ENCODE data around the gene WBP2NL.
"Not testable (repeated sequence)": the region's sequence is repeated elsewhere in the genome, so short reads cannot be mapped to it uniquely, and the experiment has no call there.

The WBP2NL gene

DNA sequence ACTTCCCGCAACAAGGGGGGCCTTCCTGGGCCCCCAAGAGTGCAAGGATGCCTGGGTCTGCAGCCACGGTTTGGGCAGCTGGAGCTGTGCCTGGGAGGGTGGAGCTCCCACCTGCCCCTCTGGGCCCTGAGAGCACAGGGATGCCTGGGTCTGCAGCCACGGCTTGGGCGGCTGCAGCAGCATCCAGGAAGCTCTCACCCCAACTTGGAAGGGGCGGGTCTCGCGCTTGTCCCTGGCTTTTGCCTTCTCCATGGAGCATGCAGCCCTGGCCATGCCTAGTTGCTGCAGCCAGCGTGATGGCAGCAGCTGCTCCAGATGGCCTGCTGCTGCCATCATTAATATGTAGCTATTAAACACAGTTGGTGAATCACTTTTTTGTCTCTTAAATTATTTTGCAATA lies 36.7 kb downstream of the WBP2NL start:
- FAIRE-seq: no peak

DNA sequence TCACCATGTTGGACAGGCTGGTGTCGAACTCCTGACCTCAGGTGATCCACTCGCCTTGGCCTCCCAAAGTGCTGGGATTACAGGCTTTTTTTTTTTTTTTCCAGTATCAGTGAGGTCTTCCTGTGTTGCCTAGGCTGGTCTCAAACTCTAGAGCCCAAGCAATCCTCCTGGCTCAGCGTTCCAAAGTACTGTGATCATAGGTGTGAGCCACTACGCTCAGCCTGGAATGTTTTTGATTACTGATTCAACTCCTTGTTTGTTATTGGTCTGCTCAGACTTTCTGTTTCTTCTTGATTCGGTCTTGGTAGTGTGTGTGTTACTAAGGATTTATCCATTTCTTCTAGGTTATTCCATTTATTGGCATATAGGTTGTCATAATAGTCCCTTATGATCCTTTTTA lies 40.7 kb downstream of the WBP2NL start:
- FAIRE-seq: no peak

DNA sequence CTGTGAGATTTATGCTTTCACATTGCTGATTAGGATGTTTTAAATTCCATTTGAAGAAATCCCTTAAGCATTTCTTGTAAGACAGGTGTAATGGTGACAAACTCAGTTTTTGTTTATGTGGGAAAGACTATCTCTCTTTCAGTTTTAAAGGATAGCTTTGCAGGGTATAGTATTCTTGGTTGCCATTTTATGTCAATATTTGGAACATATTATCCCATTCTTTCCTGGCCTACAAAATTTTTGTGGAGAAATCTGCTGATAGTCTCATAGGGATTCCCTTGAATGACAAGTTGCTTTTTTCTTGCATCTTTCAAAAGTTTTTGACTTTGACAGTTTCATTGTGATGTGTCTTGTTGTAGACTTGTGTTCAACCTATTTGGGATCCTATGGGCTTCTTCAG lies 43.2 kb downstream of the WBP2NL start:
- no peak for FAIRE-seq

- no peak for FAIRE-seq
These were observed 52.1 kb downstream of the WBP2NL start for GRCh38 chr22:42050641-42051180.

GRCh38 chr22:42052765-42053164 lies 54.2 kb downstream of the WBP2NL start:
- no peak for FAIRE-seq

DNA sequence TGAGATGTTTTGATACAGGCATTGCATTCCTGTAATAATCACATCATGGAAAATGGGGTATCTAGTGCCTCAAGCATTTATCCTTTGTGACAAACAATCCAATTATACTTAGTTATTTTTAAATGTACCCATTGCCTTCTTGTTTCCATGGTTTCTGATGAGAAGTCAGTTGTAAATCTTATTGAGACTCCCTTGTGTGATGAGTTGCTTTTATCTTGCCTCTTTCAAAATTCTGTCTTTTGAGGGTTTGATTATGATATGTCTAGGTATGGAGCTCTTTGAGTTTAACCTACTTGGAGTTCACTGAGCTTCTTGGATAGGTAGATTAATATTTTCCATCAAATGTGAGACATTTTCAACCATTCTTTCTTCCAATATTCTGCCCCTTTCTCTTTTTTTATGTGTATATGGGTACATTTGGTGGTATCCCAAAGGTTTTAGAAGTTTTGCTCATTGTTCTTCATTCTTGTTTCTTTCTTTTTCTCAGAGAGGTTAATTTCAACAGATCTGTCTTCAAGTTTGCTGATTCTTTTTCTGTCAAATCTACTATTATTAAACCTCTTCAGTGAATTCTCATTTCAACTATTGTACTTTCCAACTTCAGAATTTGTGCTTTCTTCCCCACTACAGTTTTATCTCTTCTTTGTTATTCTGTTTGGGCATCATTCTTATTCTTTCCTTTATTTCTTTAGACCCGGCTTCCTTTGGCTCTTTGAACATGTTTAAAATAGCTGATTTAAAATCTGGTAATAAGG lies 58.3 kb downstream of the WBP2NL start:
- FAIRE-seq: peak; percentile 17

DNA sequence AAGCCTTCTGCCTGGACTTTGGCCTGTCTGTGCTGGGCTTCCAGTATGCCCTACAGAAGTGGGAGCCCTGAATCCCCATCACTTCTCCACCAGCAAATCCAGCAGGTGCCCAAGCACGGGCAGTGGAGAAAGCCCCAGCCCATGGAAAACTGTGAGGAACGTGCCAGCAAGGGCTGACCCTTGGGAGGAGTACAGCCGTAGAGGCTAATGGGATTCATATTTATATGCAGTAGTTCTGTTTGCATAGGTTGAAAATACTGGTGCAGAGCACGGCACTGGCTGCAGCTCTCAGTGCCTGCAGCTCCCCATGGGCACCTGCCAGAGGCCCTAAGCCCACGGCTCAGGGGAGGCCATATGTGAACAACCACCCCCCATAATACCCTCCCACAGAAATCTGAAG lies 61.9 kb downstream of the WBP2NL start:
- no peak for FAIRE-seq

DNA sequence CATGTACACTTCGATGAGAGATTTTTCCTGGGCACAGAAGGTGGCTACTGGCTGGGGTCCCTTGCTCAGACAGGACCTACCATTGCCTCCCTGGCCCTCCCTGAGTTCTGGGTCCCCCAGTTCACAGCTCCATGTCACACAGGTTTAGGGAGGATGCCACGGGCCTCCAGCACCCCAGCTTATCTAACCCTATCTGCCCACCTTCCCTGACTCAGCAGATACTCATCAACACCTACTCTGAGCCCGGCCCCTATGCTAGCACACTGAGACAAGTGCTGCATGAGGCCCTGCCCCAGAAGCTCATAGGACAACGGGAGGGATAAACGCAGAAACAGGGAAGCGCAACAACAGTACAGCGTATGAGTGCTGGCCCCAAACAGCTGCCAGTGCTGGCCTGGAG lies 62.5 kb downstream of the WBP2NL start:
- no peak for FAIRE-seq

GRCh38 chr22:42062506-42063170 lies 64.0 kb downstream of the WBP2NL start:
- no peak for FAIRE-seq

GRCh38 chr22:42064629-42065028 lies 66.0 kb downstream of the WBP2NL start:
- no peak for FAIRE-seq

- no peak for FAIRE-seq
These were observed 67.0 kb downstream of the WBP2NL start for GRCh38 chr22:42065438-42066125.

- FAIRE-seq: no peak
These were observed 67.7 kb downstream of the WBP2NL start for GRCh38 chr22:42066126-42066761.

GRCh38 chr22:42066937-42067336 lies 68.3 kb downstream of the WBP2NL start:
- FAIRE-seq: no peak

- FAIRE-seq: no peak
These were observed 69.2 kb downstream of the WBP2NL start for GRCh38 chr22:42067671-42068251.

DNA sequence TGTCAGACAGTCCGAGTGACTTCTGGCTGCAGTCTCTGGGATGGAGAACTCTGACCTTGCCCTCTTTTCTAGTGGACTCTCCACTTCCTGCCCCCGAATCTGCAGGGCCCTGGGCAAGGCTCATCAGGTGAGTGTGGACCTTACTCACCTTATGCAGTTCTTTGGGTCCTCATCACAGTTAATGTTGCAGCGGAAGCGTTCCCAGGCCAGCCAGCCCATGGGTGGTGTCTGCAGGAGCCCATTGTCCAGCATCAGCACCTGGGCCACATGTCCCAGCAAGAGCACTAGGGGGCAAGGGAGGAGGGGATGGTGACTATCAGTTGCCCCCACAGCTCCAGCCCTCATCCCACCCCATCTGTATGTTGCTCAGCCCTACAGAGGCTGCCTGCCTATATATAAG lies 69.7 kb downstream of the WBP2NL start:
- no peak for FAIRE-seq

- FAIRE-seq: no peak
These were observed 71.4 kb downstream of the WBP2NL start for GRCh38 chr22:42069801-42070516.

DNA sequence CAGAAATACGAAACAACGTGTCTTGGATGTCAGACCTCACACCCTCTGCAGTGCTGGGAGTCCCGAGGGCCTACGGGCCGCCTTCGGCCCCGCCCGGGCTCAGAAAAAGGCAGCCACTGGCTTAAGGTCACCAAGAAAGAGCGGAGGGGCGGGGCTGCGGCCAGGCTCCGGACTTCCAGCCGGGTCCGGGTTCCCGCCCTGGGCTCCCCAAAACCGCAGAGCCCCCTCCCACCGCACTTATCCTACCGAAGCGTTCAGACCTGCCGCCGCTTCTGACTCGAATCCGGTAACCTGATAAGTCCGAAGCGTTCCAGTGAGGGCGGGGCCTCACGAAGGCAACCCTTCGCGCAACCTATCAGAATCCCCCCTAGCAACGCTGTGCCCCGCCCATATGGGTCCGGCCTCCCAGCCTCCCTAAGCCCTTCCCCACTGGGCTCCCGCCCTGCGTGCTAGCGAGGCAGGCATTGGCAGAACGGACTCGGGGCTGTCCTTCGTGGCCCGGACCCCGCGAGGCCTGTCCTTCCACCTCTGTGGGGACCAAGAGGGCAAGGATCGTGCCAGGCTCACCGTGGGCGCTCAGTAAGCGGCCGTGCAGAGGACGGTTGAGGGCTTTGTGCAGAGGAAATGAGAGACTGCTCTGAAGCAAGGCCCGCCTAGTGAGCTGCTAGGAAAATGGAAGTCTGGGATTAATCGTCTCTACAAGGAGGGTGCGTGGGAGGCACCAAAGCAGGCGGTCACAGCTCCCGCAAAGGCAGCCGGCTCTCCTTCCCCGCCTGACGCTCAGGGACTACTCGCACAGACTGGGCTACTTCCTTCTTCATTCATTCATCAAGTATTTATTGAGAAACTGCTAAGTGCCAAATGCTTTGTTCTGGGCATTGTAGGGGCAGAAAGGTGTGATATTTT lies 72.2 kb downstream of the WBP2NL start, which contains the start of gene NAGA:
TSS of gene NAGA (minus strand) at position 296 of the 906 bp plus-strand sequence. CDS start 515 bp downstream, outside the sequence.
- FAIRE-seq: peak; percentile 99

GRCh38 chr22:42071508-42071907 lies 72.9 kb downstream of the WBP2NL start:
- FAIRE-seq: not testable (repeated sequence)

- FAIRE-seq: no peak
These were observed 74.2 kb downstream of the WBP2NL start for GRCh38 chr22:42072606-42073330.

- FAIRE-seq: no peak
These were observed 75.0 kb downstream of the WBP2NL start for GRCh38 chr22:42073621-42074041.

Data from G401.6 (cell line).